Muscle of leg (tissue), 11 donors: Measurements from ENCODE around the gene DNAH6. TPM values are rescaled to one million over a fixed set of nuclear protein-coding genes. Genes with fewer than 3 reads are reported as not detected.

Experiments
- DNase-seq: peaks from one replicate; pipeline ENCODE4 v3.0.0; 2013
- H3K27ac ChIP-seq: one replicate; pipeline ENCODE4 v1.5.1; 2013; ENCODE audit warnings: mild to moderate bottlenecking, low read length, control low read depth
- H3K27me3 ChIP-seq: one replicate; pipeline ENCODE4 v1.6.1; 2013; ENCODE audit warnings: low read length; ENCODE audit not compliant: control insufficient read depth, insufficient read depth
- H3K36me3 ChIP-seq: one replicate; pipeline ENCODE4 v1.6.1; 2013; ENCODE audit warnings: low read length; ENCODE audit not compliant: control insufficient read depth, insufficient read depth
- H3K4me1 ChIP-seq: one replicate; pipeline ENCODE4 v1.6.1; 2013; ENCODE audit warnings: low read length; ENCODE audit not compliant: control insufficient read depth, insufficient read depth
- H3K4me3 ChIP-seq: one replicate; pipeline ENCODE4 v1.5.1; 2013; ENCODE audit warnings: low read length, control low read depth
- H3K9me3 ChIP-seq: replicated peaks from 2 replicates; pipeline ENCODE4 v1.6.1; 2013; ENCODE audit warnings: low read depth, low read length; ENCODE audit not compliant: control insufficient read depth
- WGBS: methylation state at CpG from one replicate; pipeline ENCODE4 v1.1.5; 2013; ENCODE audit warnings: missing lambda C conversion rate; ENCODE audit not compliant: insufficient coverage; 5-methylcytosine and 5-hydroxymethylcytosine counted together
- polyA plus RNA-seq, 8 donors: library from polyadenylated mRNA; unstranded; fragments of 120-200 nt; gene quantifications; one replicate each; pipeline versions ENCODE4 v1.2.1 to v1.2.3, GENCODE V29; 2013; ENCODE audit warnings: inconsistent platforms in 1 of 8, low replicate concordance in 1 of 8; ENCODE audit not compliant: insufficient read length in 8 of 8, insufficient read depth in 1 of 8
- total RNA-seq: library from RNA; stranded (reverse); fragments of 120-200 nt; gene quantifications from one replicate; pipeline ENCODE4 v1.2.4, GENCODE V29; 2013

The DNAH6 gene
- total and polyA plus RNA-seq, 9 donors = 0.07 to 0.43 (median 0.18) TPM

GRCh38 chr2:84643991-84644390 lies 127.7 kb downstream of the DNAH6 start:
- Histone ChIP-seq H3K27ac (no peak overlapping the region), H3K27me3 (no peaks in the 10 kb centered on the region), H3K4me3 (no peak overlapping the region), H3K36me3 (no peaks in the 10 kb centered on the region), H3K4me1 (no peaks in the 10 kb centered on the region), H3K9me3 (no peaks in the 10 kb centered on the region)
- 80% methylated on average over 2 of the region's 3 CpGs for WGBS
- no peak for DNase-seq

GRCh38 chr2:84646514-84646913 lies 130.2 kb downstream of the DNAH6 start:
- DNase-seq = no peak
- H3K27ac ChIP-seq = no peak overlapping the region
- no peaks in the 10 kb centered on the region for H3K9me3 ChIP-seq
- no peaks in the 10 kb centered on the region for H3K36me3 ChIP-seq
- H3K27me3 ChIP-seq = no peaks in the 10 kb centered on the region
- H3K4me3 ChIP-seq = no peak overlapping the region
- H3K4me1 ChIP-seq = no peaks in the 10 kb centered on the region

GRCh38 chr2:84647267-84647666 lies 131.0 kb downstream of the DNAH6 start:
- Histone ChIP-seq H3K4me3 (no peak overlapping the region), H3K9me3 (no peaks in the 10 kb centered on the region), H3K4me1 (no peaks in the 10 kb centered on the region), H3K27me3 (no peaks in the 10 kb centered on the region), H3K36me3 (no peaks in the 10 kb centered on the region), H3K27ac (no peak overlapping the region)
- no peak for DNase-seq

- no peak for DNase-seq
- Histone ChIP-seq H3K9me3 (no peaks in the 10 kb centered on the region), H3K4me1 (no peaks in the 10 kb centered on the region), H3K36me3 (no peaks in the 10 kb centered on the region), H3K27ac (no peak overlapping the region), H3K4me3 (no peak overlapping the region), H3K27me3 (no peaks in the 10 kb centered on the region)
- WGBS = no CpG with 5 or more reads among the region's 4 CpGs
These were observed 132.8 kb downstream of the DNAH6 start for GRCh38 chr2:84649058-84649457.

- no CpG with 5 or more reads among the region's 2 CpGs for WGBS
- Histone ChIP-seq H3K4me3 (no peak overlapping the region), H3K36me3 (no peaks in the 10 kb centered on the region), H3K27me3 (no peaks in the 10 kb centered on the region), H3K4me1 (no peaks in the 10 kb centered on the region), H3K9me3 (no peaks in the 10 kb centered on the region), H3K27ac (no peak overlapping the region)
- peak; percentile 26 for DNase-seq
These were observed 133.3 kb downstream of the DNAH6 start for GRCh38 chr2:84649487-84650142.

GRCh38 chr2:84652431-84652830 lies 136.1 kb downstream of the DNAH6 start:
- Histone ChIP-seq H3K4me1 (no peaks in the 10 kb centered on the region), H3K4me3 (no peak overlapping the region), H3K36me3 (no peaks in the 10 kb centered on the region), H3K27me3 (no peaks in the 10 kb centered on the region), H3K9me3 (no peaks in the 10 kb centered on the region), H3K27ac (no peak overlapping the region)
- DNase-seq = no peak
- no CpG with 5 or more reads among the region's 1 CpG for WGBS

GRCh38 chr2:84653302-84653701 lies 137.0 kb downstream of the DNAH6 start:
- Histone ChIP-seq H3K27me3 (no peaks in the 10 kb centered on the region), H3K4me3 (no peak overlapping the region), H3K4me1 (no peaks in the 10 kb centered on the region), H3K36me3 (no peaks in the 10 kb centered on the region), H3K9me3 (no peaks in the 10 kb centered on the region), H3K27ac (no peak overlapping the region)
- DNase-seq = no peak
- no CpG with 5 or more reads among the region's 3 CpGs for WGBS

GRCh38 chr2:84654414-84654813 lies 138.1 kb downstream of the DNAH6 start:
- no peaks in the 10 kb centered on the region for H3K4me1 ChIP-seq
- WGBS = no CpG with 5 or more reads among the region's 3 CpGs
- no peak overlapping the region for H3K4me3 ChIP-seq
- no peaks in the 10 kb centered on the region for H3K9me3 ChIP-seq
- H3K27ac ChIP-seq = no peak overlapping the region
- no peaks in the 10 kb centered on the region for H3K27me3 ChIP-seq
- H3K36me3 ChIP-seq = no peaks in the 10 kb centered on the region
- DNase-seq = no peak

- Histone ChIP-seq H3K4me3 (no peak overlapping the region), H3K4me1 (no peaks in the 10 kb centered on the region), H3K27me3 (no peaks in the 10 kb centered on the region), H3K9me3 (no peaks in the 10 kb centered on the region), H3K27ac (no peak overlapping the region), H3K36me3 (no peaks in the 10 kb centered on the region)
- DNase-seq = no peak
- WGBS = 90% methylated on average over 4 of the region's 5 CpGs
These were observed 152.8 kb downstream of the DNAH6 start for GRCh38 chr2:84669122-84669521.

GRCh38 chr2:84674099-84674498 lies 157.8 kb downstream of the DNAH6 start:
- no peaks in the 10 kb centered on the region for H3K36me3 ChIP-seq
- DNase-seq = no peak
- H3K27me3 ChIP-seq = no peaks in the 10 kb centered on the region
- no peaks in the 10 kb centered on the region for H3K4me1 ChIP-seq
- no peak overlapping the region for H3K27ac ChIP-seq
- H3K4me3 ChIP-seq = no peak overlapping the region
- H3K9me3 ChIP-seq = no peaks in the 10 kb centered on the region

GRCh38 chr2:84674586-84674985 lies 158.3 kb downstream of the DNAH6 start:
- WGBS = 75% methylated on average over 1 of the region's 5 CpGs
- H3K4me1 ChIP-seq = no peaks in the 10 kb centered on the region
- no peak overlapping the region for H3K4me3 ChIP-seq
- no peaks in the 10 kb centered on the region for H3K9me3 ChIP-seq
- no peak for DNase-seq
- H3K36me3 ChIP-seq = no peaks in the 10 kb centered on the region
- H3K27me3 ChIP-seq = no peaks in the 10 kb centered on the region
- no peak overlapping the region for H3K27ac ChIP-seq
